H54 (cell line): Measurements from ENCODE around the gene PRKCE.
"Not testable (repeated sequence)": the region's sequence is repeated elsewhere in the genome, so short reads cannot be mapped to it uniquely, and the experiment has no call there.

Experiments used
- DNase-seq: peaks from one replicate; pipeline ENCODE4 v3.0.0; 2011; ENCODE audit warnings: low spot score, mixed read lengths; ENCODE audit not compliant: insufficient read length
- FAIRE-seq: peaks from 3 replicates; lab custom pipeline; 2011; peaks lifted over from hg19 to GRCh38; lab: Jason Lieb, UNC
- POLR2A ChIP-seq: IDR thresholded peaks from 2 replicates; pipeline ENCODE4 v1.6.1; 2011; ENCODE audit warnings: low read depth, mild to moderate bottlenecking, low read length

The PRKCE gene

GRCh38 chr2:45884126-45884525 is 232.7 kb downstream of the PRKCE start:
- no peak for TF ChIP-seq POLR2A
- no peak for FAIRE-seq
- no peak for DNase-seq

GRCh38 chr2:45885171-45885621 is 233.7 kb downstream of the PRKCE start:
- FAIRE-seq (no peak), DNase-seq (no peak)

DNA sequence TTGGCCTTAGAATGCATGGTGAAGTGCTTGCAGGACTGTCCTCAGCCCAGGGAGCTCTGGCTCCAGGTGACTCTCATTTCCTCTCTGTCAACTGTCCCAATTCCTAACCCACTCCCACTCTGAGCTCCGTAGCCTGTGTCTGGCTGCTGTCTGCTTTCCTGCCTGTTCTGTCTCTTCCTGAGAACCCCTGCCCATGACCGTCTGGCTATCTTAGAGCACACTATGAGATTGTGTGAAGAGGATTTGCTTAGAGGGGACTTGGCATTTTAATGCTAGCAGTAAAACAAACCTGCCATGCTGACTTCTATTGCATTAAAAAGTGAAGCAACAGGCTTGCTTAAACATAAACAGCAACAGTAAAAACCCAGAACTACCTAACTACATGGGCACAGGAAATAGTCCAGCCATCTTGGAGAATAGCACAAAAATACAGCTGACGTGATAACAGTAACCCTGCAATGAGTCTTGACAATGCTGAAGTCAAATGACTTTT is 234.7 kb downstream of the PRKCE start:
- DNase-seq (no peak), FAIRE-seq (no peak)
- no peak for TF ChIP-seq POLR2A

More at GRCh38 chr2:45885171-45885621, 233.7 kb downstream of the PRKCE start:
- no peak for TF ChIP-seq POLR2A

- FAIRE-seq (no peak), DNase-seq (no peak)
- no peak for TF ChIP-seq POLR2A
Measured at GRCh38 chr2:45888167-45888566, 236.7 kb downstream of the PRKCE start.

- FAIRE-seq (no peak), DNase-seq (no peak)
- TF ChIP-seq POLR2A = no peak
Measured at GRCh38 chr2:45888641-45889040, 237.2 kb downstream of the PRKCE start.

GRCh38 chr2:45889053-45889452 is 237.6 kb downstream of the PRKCE start:
- DNase-seq (no peak), FAIRE-seq (no peak)
- TF ChIP-seq POLR2A = no peak

- no peak for TF ChIP-seq POLR2A
- no peak for DNase-seq
Measured at GRCh38 chr2:45889620-45890370, 238.3 kb downstream of the PRKCE start.

DNA sequence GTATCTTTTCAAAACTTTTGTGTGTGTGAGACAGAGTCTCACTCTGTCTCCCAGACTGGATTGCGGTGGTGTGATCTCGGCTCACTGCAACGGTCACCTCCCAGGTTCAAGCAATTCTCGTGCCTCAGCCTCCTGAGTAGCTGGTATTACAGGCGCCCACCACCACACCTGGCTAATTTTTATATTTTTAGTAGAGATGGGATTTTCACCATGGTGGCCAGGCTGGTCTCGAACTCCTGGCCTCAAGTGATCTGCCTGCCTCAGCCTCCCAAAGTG is 238.8 kb downstream of the PRKCE start:
- FAIRE-seq, DNase-seq: not testable (repeated sequence)

More at GRCh38 chr2:45889620-45890370, 238.3 kb downstream of the PRKCE start:
- FAIRE-seq = no peak

DNA sequence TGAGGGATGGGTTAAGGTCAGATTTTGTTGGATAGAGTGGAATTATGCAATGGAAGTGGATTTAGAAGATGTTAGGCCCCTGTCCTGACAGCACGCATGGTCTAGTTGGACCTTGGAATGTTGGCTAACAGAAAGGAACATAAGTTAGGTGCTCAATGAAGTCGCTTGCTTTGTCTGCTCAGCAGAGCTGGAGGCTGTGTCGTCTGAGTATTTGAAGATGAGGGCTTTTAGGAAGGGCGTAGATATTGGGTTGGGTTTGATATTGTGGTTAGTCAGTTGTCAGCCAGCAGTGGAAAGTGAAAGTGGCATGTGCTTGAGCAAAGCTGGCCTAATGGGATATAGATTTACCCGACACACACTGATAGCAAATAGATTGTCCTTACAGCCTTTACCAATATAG is 239.3 kb downstream of the PRKCE start:
- FAIRE-seq = no peak
- no peak for DNase-seq
- no peak for TF ChIP-seq POLR2A

DNA sequence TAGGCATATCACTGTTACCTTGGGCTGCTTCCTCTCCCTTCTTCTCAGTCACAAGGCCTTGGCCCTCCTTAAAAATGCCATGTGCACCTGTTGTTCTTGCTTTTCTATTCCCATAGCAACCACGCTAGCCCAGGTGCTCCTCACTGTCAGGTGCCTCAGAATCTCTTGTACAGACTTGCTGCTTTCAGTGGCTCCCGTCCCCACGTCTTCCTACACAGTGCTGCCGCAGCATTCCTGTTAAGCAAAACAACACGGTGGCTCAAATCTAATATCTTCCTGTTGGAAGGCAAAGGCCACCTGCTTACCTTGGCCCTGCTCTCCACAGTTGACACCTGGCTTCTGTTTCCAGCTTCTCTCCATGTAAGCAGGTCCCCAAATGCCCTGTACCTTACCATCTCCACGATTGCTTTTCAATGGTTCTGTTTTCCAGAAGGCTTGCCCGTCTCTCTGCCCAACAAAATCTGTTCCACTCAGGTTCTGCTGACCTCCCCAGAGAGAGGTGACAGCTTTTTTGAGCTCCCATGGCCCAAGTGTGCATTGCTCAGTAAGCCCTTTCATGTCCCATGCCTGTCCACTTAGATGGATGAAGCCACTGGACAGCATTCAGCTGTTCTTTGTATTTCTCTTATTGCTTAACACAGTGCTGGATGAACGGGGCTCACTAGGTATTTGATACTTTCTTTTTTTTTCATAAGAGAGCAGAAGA is 240.4 kb downstream of the PRKCE start:
- no peak for TF ChIP-seq POLR2A
- DNase-seq = no peak
- no peak for FAIRE-seq

DNA sequence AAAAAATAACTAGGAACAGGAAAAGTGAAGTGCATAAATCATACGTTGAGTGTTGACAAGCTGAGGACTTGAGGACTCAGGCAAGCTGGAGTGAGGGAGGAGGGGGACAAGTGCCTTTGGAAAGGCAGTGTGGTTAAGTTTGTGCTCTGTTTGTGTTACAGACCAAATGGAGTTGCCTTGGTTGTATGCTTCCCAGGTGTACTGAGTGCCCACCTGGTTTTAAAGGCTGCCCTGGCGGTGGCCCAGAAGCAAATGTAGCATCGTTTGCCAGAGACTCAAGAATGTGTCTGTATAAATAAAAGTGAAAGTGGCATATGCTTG is 240.9 kb downstream of the PRKCE start:
- DNase-seq (no peak), FAIRE-seq (no peak)
- no peak for TF ChIP-seq POLR2A

DNA sequence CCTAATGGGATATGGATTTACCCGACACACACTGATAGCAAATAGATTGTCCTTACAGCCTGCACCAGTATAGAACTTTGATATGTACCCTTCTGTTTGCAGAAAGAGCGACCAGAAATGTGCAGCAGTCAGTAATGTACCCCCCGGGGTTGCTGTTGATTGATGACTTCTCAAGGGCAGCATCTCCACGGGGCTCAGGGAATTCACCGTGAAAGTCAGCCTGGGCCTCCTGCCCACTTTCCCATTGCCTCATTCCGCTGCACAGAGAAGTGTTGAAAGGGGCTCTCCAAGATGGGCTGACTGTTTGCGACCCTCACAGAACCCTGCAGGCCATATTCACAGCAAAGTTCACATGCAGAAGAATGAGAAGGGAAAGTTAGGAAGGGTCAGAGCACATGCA is 241.3 kb downstream of the PRKCE start:
- FAIRE-seq (no peak), DNase-seq (no peak)
- TF ChIP-seq POLR2A = no peak

- no peak for DNase-seq
- FAIRE-seq = no peak
- no peak for TF ChIP-seq POLR2A
Measured at GRCh38 chr2:45894211-45894610, 242.7 kb downstream of the PRKCE start.

GRCh38 chr2:45895241-45895861 is 243.9 kb downstream of the PRKCE start:
- no peak for TF ChIP-seq POLR2A
- FAIRE-seq = no peak
- no peak for DNase-seq
